Upper lobe of left lung (tissue), 6 donors: ENCODE data around the gene PTPRK. TPM values are rescaled to one million over a fixed set of nuclear protein-coding genes. Genes with fewer than 3 reads are reported as not detected.

ENCODE experiments used
- ATAC-seq, 2 donors: fragments of 200-7000 bp; cut with Tn5 transposase; one replicate each; pipeline ENCODE4 v1.9.1; 2022; ENCODE audit warnings: mild to moderate bottlenecking in 2 of 2, moderate library complexity in 2 of 2; ENCODE audit not compliant: low FRiP score in 2 of 2
- DNase-seq, 2 donors: peaks; one replicate each; pipeline ENCODE4 v3.0.0-alpha.2; 2019 to 2020
- H3K27ac ChIP-seq, 4 donors: fragments of 200-600 bp; sonication (generic); one replicate each; pipeline ENCODE4 v1.5.1; 2016 to 2019
- H3K27me3 ChIP-seq, 4 donors: fragments of 200-600 bp; sonication (generic); one replicate each; pipeline ENCODE4 v1.5.1; 2017 to 2019
- H3K36me3 ChIP-seq, 4 donors: fragments of 200-600 bp; sonication (generic); one replicate each; pipeline ENCODE4 v1.5.1; 2016 to 2019
- H3K4me1 ChIP-seq, 4 donors: fragments of 200-600 bp; sonication (generic); one replicate each; pipeline ENCODE4 v1.5.1; 2018 to 2019
- H3K4me3 ChIP-seq, 4 donors: fragments of 200-600 bp; sonication (generic); one replicate each; pipeline ENCODE4 v1.5.1; 2017 to 2019; ENCODE audit warnings: mild to moderate bottlenecking in 2 of 4, moderate library complexity in 1 of 4
- H3K9me3 ChIP-seq, 4 donors: fragments of 200-600 bp; sonication (generic); one replicate each; pipeline ENCODE4 v1.5.1; 2018 to 2019
- EP300 ChIP-seq, 4 donors: sonication (generic); formaldehyde crosslinking; IDR thresholded peaks; one replicate each; pipeline ENCODE4 v1.5.1; 2017; ENCODE audit warnings: antibody characterized with exemption in 4 of 4, control low read depth in 2 of 4
- POLR2A ChIP-seq, 4 donors: fragments of 450-650 bp; IDR thresholded peaks; one replicate each; pipeline ENCODE4 v1.5.1; 2016 to 2017; ENCODE audit warnings: antibody characterized with exemption in 4 of 4, mild to moderate bottlenecking in 2 of 4
- POLR2AphosphoS5 ChIP-seq, 2 donors: sonication (generic); formaldehyde crosslinking; IDR thresholded peaks; one replicate each; pipeline ENCODE4 v1.5.1; 2017; ENCODE audit warnings: antibody characterized with exemption in 2 of 2
- WGBS, 2 donors: methylation state at CpG; one replicate each; pipeline ENCODE4 v1.1.5; 2017 to 2018; 5-methylcytosine and 5-hydroxymethylcytosine counted together
- total RNA-seq, 6 donors: library from RNA; depleted of rRNA in 4 of 6; stranded (reverse); fragments of >200 nt in 4 of 6; gene quantifications; one replicate each; pipeline versions ENCODE4 v1.1.0 to v1.2.1, GENCODE V29; 2016 to 2021
- TF ChIP-seq, protein P1 (sequence below), 6 experiments: fragments of 450-650 bp in 4 of 6; fragments of 200-600 bp in 2 of 6; sonication (generic) in 2 of 6; IDR thresholded peaks; one replicate each; pipeline ENCODE4 v1.5.1; 2016 to 2019; ENCODE audit warnings: antibody characterized with exemption in 6 of 6
- donor health status: DM: no; HTN: no; CAD: no; lungs with moderate emphysema.
- donor health status: DM: no; HTN: yes; CAD: no; lungs with severe emphysema.

PTPRK gene
- total RNA-seq, 6 donors from 2014 or later, result 42.7 to 97.4 (median 65.2) TPM

DNA sequence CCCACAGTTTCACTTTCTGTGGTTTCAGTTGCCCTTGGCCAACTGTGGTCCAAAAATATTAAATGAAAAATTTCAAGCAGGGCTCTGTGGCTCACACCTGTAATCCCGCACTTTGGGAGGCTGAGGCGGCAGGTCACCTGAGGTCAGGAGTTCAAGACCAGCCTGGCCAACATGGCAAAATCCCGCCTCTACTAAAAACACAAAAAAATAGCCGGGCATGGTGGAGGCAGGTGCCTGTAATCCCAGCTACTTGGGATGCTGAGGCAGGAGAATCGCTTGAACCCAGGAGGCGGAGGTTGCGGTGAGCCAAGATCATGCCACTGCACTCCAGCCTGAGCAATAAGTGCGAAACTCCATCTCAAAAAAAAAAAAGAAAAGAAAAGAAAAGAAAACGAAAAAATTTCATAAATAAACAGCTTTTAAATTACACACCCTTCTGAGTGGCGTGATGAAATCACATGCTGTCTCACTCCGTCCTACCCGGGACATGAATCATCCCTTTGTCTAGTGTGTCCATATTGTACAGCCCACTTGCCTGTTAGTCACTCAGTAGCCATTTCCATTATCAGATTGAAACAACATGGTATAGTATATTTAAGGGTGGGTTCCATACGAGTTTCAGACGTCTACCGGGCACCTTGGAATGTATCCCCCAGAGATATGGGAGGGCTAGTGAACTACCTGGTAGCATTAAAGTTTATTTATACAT lies 11.7 kb downstream of the PTPRK start:
- DNase-seq (no peak), ATAC-seq (no peak)
- H3K4me3 ChIP-seq, result no peak overlapping the region
- H3K27ac ChIP-seq, result no peak overlapping the region
- TF ChIP-seq, protein P1, sequence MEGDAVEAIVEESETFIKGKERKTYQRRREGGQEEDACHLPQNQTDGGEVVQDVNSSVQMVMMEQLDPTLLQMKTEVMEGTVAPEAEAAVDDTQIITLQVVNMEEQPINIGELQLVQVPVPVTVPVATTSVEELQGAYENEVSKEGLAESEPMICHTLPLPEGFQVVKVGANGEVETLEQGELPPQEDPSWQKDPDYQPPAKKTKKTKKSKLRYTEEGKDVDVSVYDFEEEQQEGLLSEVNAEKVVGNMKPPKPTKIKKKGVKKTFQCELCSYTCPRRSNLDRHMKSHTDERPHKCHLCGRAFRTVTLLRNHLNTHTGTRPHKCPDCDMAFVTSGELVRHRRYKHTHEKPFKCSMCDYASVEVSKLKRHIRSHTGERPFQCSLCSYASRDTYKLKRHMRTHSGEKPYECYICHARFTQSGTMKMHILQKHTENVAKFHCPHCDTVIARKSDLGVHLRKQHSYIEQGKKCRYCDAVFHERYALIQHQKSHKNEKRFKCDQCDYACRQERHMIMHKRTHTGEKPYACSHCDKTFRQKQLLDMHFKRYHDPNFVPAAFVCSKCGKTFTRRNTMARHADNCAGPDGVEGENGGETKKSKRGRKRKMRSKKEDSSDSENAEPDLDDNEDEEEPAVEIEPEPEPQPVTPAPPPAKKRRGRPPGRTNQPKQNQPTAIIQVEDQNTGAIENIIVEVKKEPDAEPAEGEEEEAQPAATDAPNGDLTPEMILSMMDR (IDR thresholded peaks at IDR 0.05), result no peak
- no peak for TF ChIP-seq EP300 (IDR thresholded peaks at IDR 0.05)
- no peak for TF ChIP-seq POLR2A (IDR thresholded peaks at IDR 0.05)
- TF ChIP-seq POLR2AphosphoS5 (IDR thresholded peaks at IDR 0.05), result no peak
- no peaks in the 10 kb centered on the region for H3K27me3 ChIP-seq
- no peaks in the 10 kb centered on the region for H3K36me3 ChIP-seq
- WGBS, 2 donors, result 90 to 92% methylated on average over 15 of the region's 15 CpGs
- H3K4me1 ChIP-seq, result peaks cover 0 to 30% (median 19%) of the 10 kb centered on the region in 4 donors
- H3K9me3 ChIP-seq, result no peaks in the 10 kb centered on the region

DNA sequence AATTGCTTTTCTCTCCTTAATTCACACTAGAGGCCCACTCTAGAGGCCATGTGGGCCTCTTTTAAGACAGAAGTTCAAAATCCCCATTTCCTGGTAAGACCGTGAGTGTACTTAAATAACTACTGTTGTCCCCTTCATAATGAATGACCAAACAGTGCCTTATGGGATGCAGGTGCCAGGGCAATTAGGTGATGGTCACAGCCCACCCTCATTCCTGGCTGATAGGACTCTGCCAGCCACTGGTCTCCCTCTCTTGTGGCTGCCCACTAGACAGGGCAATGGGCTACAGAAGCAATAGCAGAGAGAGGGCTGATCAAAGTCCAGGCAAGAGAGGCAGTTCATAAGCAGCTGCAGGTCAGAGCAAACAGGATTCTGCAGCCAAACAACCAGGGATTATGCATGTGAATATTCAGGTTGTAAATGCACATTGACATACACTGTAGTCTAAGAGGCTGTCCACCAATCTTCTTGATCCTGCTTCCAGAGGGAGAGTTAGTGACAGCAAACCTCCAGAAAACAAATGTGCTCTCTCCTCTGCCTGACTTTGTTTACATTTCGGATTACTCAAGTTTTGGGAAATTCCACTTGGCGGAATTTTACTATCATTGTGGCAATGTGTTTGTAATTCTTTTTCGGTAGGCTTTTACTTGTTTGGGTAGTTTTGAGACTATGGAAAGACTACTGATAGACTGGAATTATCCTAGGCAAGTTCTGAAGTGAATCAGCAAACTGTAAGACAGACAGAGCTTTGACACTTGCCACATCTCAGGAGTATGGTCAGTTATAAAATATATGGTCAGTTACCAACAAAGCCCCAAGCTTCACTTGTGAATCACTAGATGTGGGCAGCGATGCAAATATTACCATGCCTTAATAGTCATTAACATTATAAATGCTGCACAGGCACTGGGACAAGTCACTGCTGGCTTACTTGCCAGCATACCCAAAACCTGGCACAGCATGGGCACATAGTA lies 12.8 kb downstream of the PTPRK start:
- 58 to 72% methylated on average over 5 of the region's 5 CpGs for WGBS, 2 donors
- no peak overlapping the region for H3K27ac ChIP-seq
- H3K4me1 ChIP-seq, result peaks cover 0 to 30% (median 19%) of the 10 kb centered on the region in 4 donors
- H3K36me3 ChIP-seq, result no peaks in the 10 kb centered on the region
- H3K4me3 ChIP-seq, result no peak overlapping the region
- no peaks in the 10 kb centered on the region for H3K27me3 ChIP-seq
- TF ChIP-seq POLR2AphosphoS5 (IDR thresholded peaks at IDR 0.05) (no peak), POLR2A (IDR thresholded peaks at IDR 0.05) (no peak), EP300 (IDR thresholded peaks at IDR 0.05) (no peak)
- TF ChIP-seq, protein P1 (IDR thresholded peaks at IDR 0.05), result no peak
- DNase-seq (no peak), ATAC-seq (peak in 1 of 2 donors; percentile 19)
- no peaks in the 10 kb centered on the region for H3K9me3 ChIP-seq

DNA sequence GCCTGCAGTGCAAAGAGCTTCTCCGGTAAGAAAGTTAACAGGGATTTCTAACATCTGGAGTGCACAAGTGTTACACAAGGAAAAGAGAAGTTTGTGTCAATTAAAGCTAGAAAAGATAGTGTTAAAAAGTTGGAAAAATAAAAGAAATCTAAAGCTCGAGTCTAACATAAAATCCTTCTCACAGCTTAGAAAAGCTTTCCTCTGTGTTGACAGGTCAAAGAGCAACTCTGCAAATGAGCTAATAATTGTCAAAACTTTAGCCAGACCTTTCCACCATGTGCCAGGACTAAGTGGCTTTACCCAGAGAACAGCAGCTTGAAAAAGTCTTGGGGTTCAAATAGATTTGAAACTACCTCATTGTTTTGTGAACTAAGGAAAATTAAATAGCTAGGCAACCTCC lies 14.8 kb downstream of the PTPRK start:
- H3K27me3 ChIP-seq, result no peaks in the 10 kb centered on the region
- ATAC-seq (no peak), DNase-seq (no peak)
- WGBS, 2 donors, result 58 to 64% methylated on average over 2 of the region's 2 CpGs
- no peak overlapping the region for H3K27ac ChIP-seq
- H3K4me3 ChIP-seq, result no peak overlapping the region
- H3K9me3 ChIP-seq, result no peaks in the 10 kb centered on the region
- no peaks in the 10 kb centered on the region for H3K36me3 ChIP-seq
- TF ChIP-seq EP300 (IDR thresholded peaks at IDR 0.05), result no peak
- no peak for TF ChIP-seq POLR2AphosphoS5 (IDR thresholded peaks at IDR 0.05)
- TF ChIP-seq POLR2A (IDR thresholded peaks at IDR 0.05), result no peak
- TF ChIP-seq, protein P1 (IDR thresholded peaks at IDR 0.05), result no peak
- H3K4me1 ChIP-seq, result peaks cover 0 to 25% (median 14%) of the 10 kb centered on the region in 4 donors

- H3K4me1 ChIP-seq, result peaks cover 0 to 25% (median 11%) of the 10 kb centered on the region in 4 donors
- no peaks in the 10 kb centered on the region for H3K9me3 ChIP-seq
- H3K27me3 ChIP-seq, result no peaks in the 10 kb centered on the region
- peak overlapping the region in 2 of 4 donors; percentile 23 to 39 for H3K27ac ChIP-seq
- ATAC-seq, result peak; percentile 43 to 68
- H3K36me3 ChIP-seq, result no peaks in the 10 kb centered on the region
- TF ChIP-seq, protein P1 (IDR thresholded peaks at IDR 0.05), result no peak
- TF ChIP-seq POLR2A (IDR thresholded peaks at IDR 0.05) (no peak), POLR2AphosphoS5 (IDR thresholded peaks at IDR 0.05) (no peak), EP300 (IDR thresholded peaks at IDR 0.05) (no peak)
- peak in 1 of 2 donors; percentile 29 for DNase-seq
- no peak overlapping the region for H3K4me3 ChIP-seq
- WGBS, 2 donors, result 57 to 58% methylated on average over 3 of the region's 3 CpGs
Observed at GRCh38 chr6:128504003-128504654, 16.3 kb downstream of the PTPRK start.
